BJ (cell line): ENCODE measurements around the gene DNM3. TPM values are rescaled to one million over a fixed set of nuclear protein-coding genes. Genes with fewer than 3 reads are reported as not detected.
A peak's percentile ranks its signal among the peaks of the same experiment; 100 is the strongest.

Source experiments
- CTCF ChIA-PET: fragments of 350-600 bp; formaldehyde crosslinking; extraction: SDS; loops from one replicate; lab custom pipeline; 2021; ENCODE audit warnings: antibody characterized with exemption, inconsistent platforms; lab: Yijun Ruan, JAX
- POLR2A ChIA-PET: fragments of 300-600 bp; sonication (Branson Sonifier 250); formaldehyde crosslinking; extraction: SDS; loops from one replicate; lab custom pipeline; 2021; ENCODE audit warnings: antibody characterized with exemption; lab: Charles Lee
- DNase-seq: peaks from one replicate; pipeline ENCODE4 v3.0.0-alpha.2; 2011; ENCODE audit warnings: low read depth
- H3K27me3 ChIP-seq: 2 replicates; pipeline ENCODE4 v1.6.0; 2011; ENCODE audit warnings: low read length; ENCODE audit not compliant: control insufficient read depth, insufficient read depth
- H3K36me3 ChIP-seq: 2 replicates; pipeline ENCODE4 v1.5.1; 2011; ENCODE audit warnings: low read length; ENCODE audit not compliant: control insufficient read depth, insufficient read depth
- H3K4me3 ChIP-seq: 2 replicates; pipeline ENCODE4 v1.5.1; 2011; ENCODE audit warnings: low read depth, mild to moderate bottlenecking, control low read depth, low read length
- CTCF ChIP-seq: IDR thresholded peaks from 2 replicates; pipeline ENCODE4 v1.5.1; 2011; ENCODE audit warnings: low read depth, mild to moderate bottlenecking, control low read depth, inconsistent platforms, low read length, moderate library complexity; ENCODE audit not compliant: insufficient read depth
- polyA minus RNA-seq: library from RNA; depleted of rRNA, polyadenylated mRNA; stranded (reverse); fragments of >200 nt; gene quantifications from 2 replicates; pipeline ENCODE4 v1.2.3, GENCODE V29; 2011; rRNA and poly(A)+ RNA removed
- polyA plus RNA-seq: library from polyadenylated mRNA; depleted of rRNA; stranded (reverse); fragments of >200 nt; gene quantifications from 2 replicates; pipeline ENCODE4 v1.2.3, GENCODE V29; 2011; rRNA removed

DNM3 gene
- polyA plus RNA-seq (0.26 and 0.31 TPM in 2 replicates), polyA minus RNA-seq (0.85 and 1.1 TPM in 2 replicates)

GRCh38 chr1:171841050-171841910, at the start of gene DNM3:
TSS of gene DNM3 (plus strand) at chr1:171841498. CDS start at chr1:171841657, 159 bp downstream.
- DNase-seq, result no peak
- no peak for TF ChIP-seq CTCF
- H3K27me3 ChIP-seq, result peaks cover 9% of the 10 kb centered on the region
- H3K36me3 ChIP-seq, result no peaks in the 10 kb centered on the region
- POLR2A ChIA-PET, result no interaction called here
- peak within 1 kb of the TSS; percentile 66 for H3K4me3 ChIP-seq
- CTCF ChIA-PET, result interaction anchor here (0.6 to 1.6 kb wide), 2 partner anchors 143 to 597 kb away, joined by 3 to 6 read pairs; no protein-coding TSS in a partner anchor

- POLR2A ChIA-PET, result no interaction called here
- DNase-seq, result no peak
- CTCF ChIA-PET, result interaction anchor here (0.5 to 3.0 kb wide), 5 partner anchors 8 to 722 kb away, joined by 3 to 8 read pairs (median 3); no protein-coding TSS in a partner anchor
- Histone ChIP-seq H3K27me3 (no peaks in the 10 kb centered on the region), H3K36me3 (peaks cover 16% of the 10 kb centered on the region), H3K4me3 (no peak overlapping the region)
- no peak for TF ChIP-seq CTCF
Observed at GRCh38 chr1:171792656-171793369, 48.5 kb upstream of the DNM3 start.

- H3K36me3 ChIP-seq, result peaks cover 15% of the 10 kb centered on the region
- no peaks in the 10 kb centered on the region for H3K27me3 ChIP-seq
- no peak for TF ChIP-seq CTCF
- ChIA-PET POLR2A (no interaction called here), CTCF (interaction anchor here (0.5 to 3.0 kb wide), 4 partner anchors 9 to 721 kb away, joined by 3 to 8 read pairs (median 3); no protein-coding TSS in a partner anchor)
- DNase-seq, result no peak
- no peak overlapping the region for H3K4me3 ChIP-seq
Observed at GRCh38 chr1:171793636-171794035, 47.7 kb upstream of the DNM3 start.

GRCh38 chr1:171794085-171794484, 47.2 kb upstream of the DNM3 start:
- no peak for DNase-seq
- peaks cover 15% of the 10 kb centered on the region for H3K36me3 ChIP-seq

More at GRCh38 chr1:171794085-171794484, 47.2 kb upstream of the DNM3 start:
- no peak overlapping the region for H3K4me3 ChIP-seq
- H3K27me3 ChIP-seq, result no peaks in the 10 kb centered on the region
- ChIA-PET CTCF (interaction anchor here (3.0 kb wide), 1 partner anchor 9 kb away, joined by 8 read pairs; no protein-coding TSS in a partner anchor), POLR2A (no interaction called here)
- TF ChIP-seq CTCF, result no peak
